DMS 273 (cell line): ENCODE measurements around the gene MNX1.

Experiments
- DNase-seq: peaks from one replicate; lab custom pipeline; 2025; ENCODE audit not compliant: unreplicated experiment; lab: John Stamatoyannopoulos, UW

The MNX1 gene

DNA sequence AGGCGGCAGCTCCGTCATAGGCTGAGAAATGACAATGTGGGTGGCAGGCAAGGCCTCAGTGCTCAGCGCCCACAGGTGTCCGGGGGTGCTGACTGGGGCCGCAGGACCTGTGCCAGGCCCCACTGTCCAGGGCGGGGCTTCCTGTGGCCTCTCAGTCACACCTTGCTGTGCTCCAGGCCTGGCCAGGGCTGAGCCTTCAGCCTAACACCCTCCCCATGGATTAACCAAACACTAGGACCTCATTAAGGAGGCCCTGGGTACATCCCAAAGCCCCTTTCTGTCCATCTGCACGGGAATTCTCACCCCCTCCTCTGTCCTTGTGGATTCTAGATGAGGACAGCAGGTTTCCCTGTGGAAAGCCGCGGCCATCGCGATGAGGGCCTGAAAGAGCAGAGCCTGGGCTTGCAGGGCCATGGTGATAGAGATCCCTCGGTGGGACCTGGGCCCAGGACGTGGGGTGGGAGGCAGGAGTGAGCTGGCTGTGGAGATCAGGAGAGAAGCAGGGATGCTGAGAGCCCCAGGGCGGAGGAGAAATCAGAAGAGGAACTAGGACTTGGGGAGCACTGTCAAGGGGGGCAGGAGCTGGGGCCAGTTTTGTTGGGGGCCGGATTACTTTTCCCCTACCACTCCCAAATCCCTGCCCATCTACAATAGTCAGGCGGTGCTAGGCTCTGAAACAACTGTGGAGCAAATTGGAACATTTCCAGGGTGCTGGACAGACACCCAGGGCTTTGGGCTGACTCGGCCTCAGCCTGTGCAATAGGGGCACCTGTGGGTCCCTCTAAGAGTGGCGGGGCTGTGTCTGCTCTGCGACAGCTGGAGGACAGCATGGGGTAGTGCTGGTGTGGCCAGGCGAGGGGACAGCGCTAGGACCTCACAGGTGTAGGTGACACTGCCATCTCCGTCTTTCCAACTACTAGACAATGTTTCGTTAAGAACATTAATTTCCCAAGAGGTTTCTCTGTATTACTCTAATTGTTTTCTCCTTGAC, 23.3 kb upstream of the MNX1 start:
- DNase-seq, result no peak

DNA sequence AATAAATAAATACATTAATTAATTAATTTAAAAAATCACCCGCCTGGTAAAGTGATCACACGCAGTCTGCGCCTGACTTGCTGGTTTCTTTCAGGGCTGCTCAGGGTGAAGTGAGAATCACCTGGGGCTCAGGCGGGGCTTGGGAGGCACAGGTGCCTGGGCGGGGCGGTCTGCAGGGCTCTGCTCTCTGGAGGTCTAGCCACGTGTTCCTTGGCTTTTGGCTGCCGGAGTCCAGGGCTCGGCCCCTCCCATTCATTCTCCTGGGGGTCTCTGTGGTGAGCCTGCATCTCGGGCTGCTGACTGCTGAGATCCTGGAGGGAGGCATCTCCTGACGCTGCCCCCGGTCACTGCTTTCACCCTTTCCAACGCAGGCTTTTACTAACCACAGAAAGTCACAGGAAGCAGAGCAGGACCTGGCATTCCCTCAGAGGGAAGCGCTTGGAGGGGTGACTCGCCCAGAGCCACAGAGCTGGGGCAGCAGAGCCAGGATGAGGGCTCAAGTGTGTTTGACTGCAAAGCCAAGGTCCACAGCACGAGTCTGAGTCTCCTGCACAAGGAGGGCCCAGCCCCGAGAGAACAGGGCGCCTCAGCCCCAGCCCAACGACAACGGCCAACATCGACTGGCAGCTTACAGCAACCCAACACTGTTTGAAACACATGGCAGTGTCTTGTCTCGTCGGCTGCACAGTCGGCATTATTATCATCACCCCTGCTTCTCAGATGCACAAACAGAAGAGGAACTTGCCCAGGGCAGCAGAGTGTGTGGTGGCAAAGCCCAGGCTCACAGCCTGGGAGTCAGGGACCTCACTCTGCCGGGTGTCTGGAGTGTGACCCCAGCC, 22.4 kb upstream of the MNX1 start:
- DNase-seq, result no peak

DNA sequence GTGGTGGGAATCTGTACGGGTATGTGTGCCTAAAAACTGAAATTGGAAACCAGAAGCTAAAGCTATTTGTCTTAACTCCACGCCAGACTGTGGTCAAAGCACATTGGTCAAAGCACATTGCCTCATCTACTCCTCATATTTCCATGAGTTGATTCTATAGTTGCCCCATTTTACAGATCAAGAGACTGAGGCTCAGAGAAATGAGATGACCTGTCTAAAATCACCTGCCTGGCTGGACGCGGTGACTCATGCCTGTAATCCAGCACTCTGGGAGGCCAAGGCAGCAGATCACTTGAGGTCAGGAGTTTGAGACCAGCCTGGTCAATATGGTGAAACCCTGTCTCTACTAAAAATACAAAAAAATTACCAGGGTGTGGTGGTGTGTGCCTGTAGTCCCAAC, 21.7 kb upstream of the MNX1 start:
- DNase-seq, result no peak

DNA sequence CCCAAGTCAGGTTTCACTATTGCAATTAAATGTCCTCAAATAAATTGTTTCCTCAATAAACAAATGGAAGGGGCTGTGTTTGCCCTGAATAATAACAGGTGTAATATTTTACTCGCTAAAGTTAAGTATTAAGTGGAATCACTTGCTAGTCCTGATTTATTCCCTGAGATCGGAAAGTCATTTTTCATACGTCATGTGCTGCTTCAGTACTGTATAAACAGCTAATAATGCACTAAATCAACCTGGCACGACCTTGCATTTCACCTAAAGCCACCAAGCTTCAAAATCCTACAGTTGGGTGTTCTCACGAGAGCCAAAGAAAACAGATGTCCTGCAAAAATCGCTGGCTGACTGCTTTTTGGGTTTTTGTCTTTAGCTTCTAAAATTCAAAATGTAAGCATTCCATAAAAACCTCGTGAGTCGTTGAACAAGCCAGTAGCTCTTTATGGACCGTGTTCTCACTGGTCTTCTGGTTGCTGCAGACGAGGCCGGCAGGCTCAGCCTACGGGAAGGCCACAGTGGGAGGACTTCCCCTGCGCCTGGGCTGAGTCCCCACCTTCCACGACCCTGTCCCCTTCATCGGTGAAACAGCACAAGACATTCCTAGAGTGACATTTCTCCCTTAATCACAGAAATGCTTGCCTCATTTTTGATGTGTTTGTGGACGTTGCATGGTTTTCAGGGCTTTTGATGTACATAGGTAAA, 17.9 kb upstream of the MNX1 start:
- no peak for DNase-seq

DNA sequence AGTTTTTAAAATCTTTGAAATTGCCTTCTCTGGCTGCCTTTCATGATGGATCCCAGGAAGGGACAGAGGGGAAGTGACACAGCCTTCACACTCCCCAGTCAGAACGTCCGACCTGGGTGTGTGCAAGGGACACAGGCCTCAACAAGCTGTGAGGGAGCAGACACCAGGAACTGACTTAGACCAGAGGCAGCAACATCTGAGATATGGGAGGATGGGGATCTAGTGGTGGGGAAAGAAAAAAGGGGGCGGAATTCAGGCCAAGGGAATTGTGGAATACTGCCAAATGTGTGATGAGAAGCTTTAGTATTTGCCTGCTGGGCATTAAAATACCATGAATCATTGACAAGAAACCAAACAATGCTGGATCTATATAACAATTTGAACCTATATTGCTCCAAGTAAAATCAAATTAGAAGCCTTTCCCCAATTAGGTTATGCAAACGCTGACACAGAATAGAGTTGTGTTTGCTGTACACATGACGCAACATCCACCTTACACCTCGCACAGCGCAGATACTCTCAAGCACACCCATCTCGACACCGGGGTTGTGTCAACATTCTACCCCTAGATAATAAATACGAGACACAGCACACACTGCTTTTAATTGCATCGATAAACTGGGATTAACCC, 17.2 kb upstream of the MNX1 start:
- no peak for DNase-seq

DNA sequence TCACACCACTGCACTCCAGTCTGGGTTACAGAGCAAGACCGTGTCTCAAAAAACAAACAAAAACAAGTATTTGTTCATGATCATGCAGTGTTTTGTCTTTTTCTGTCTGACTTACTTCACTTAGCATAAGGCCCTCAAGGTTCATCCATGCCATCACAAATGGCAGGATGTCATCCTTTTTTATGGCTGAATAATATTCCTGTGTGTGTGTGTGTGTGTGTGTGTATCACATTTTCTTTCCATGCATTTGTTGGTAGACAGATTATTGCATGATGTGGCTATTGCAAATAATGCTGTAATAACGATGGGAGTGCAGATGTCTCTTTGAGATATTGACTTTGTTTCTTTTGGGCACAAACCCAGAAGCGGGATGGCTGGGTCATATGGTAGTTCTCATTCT, 14.3 kb upstream of the MNX1 start:
- no peak for DNase-seq

DNA sequence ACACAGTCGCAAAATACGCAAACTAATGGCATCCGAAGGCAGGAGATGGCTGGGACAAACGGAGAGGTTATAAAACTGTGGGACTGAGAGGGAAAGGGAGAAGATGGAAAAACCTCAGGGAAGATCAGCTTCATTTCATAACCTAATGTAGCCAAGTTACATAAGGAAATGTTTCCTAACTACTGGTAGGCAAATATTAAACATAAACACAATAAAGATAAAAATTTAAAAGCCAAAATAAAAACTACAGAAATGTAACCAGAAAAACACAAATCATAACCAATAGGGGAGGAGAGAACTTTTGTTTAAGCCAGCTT, 13.1 kb upstream of the MNX1 start:
- DNase-seq, result no peak

DNA sequence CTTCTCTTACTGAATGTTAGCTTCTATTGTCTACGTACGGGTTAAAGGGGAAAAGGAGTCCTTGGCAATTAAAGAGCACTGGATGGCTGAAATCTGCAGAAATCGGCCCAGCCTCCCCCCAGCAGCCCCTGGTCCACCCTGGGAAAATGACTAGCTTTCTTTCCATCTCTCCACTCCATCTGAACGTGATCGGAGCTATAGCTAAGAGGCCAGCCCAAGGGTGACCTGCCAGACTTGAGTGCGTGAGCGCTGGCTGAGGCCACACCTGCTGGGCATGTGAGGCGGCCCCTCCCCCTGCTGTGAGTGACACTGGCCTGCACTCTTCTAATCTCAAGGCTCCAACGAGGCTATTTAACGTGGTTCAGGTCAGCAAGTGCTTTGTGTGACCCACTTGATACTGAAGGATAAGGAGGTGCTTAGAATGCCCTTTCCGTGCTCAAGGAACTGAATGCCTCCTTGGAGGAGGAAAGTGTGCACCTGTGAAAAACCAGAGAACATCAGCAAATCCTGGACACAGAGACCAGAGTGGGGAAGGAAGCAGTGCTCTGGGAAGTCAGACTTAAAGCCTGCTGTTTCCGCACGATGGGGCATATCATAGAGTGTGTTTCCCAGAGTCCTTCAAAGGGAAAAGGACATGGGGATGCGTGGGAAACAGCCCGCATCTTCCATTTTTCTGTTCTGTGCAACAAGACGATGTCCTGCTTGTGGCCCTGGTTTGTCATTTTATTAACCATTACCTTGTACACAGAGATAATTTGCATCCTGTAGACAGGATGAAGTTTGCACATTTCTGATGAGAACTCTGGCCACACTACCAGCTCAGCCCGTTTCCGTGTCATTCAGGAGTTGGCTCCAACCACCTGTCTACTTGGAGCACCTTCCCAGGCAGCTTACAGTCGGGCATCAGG, 12.5 kb upstream of the MNX1 start:
- DNase-seq, result no peak

DNA sequence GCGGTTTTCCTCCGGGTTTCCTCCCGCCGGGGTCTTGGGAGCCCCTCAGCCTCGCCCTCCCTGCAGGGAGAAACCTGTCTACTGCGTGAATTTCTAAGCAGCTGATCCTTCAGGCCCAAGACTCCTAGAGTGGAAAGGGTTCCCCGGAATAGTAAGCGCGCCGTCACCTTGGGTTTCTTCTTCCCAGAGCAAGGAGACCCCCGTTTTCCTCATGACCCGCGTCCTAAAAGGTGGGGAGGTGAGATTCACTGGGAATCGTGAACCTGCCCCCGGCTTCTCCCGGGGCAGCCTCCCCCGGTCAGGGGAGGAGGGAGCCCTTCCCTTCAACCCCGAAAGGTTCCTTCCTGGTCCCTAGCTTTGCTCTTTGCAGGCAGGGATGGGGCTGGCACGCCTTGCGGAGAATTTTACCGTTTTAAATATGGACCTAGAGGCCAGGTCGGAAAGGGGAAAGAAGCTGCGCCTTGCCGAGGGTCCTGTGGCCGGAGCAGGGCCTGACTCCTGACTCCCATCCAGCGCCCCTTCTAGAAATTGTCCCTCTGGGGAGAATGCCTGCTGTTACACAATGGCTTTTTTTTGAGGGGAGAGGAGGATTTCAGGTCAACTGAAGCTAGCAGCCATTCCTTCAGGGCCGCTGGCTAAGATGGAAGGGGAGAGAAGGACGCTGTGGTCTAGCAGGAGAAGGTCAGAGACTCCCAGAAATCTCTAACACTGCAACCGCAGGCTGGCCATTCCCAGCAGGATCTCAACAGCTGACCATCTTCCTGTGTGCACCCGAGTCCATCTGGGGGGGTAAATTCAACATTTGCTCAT, 11.6 kb upstream of the MNX1 start:
- no peak for DNase-seq

DNA sequence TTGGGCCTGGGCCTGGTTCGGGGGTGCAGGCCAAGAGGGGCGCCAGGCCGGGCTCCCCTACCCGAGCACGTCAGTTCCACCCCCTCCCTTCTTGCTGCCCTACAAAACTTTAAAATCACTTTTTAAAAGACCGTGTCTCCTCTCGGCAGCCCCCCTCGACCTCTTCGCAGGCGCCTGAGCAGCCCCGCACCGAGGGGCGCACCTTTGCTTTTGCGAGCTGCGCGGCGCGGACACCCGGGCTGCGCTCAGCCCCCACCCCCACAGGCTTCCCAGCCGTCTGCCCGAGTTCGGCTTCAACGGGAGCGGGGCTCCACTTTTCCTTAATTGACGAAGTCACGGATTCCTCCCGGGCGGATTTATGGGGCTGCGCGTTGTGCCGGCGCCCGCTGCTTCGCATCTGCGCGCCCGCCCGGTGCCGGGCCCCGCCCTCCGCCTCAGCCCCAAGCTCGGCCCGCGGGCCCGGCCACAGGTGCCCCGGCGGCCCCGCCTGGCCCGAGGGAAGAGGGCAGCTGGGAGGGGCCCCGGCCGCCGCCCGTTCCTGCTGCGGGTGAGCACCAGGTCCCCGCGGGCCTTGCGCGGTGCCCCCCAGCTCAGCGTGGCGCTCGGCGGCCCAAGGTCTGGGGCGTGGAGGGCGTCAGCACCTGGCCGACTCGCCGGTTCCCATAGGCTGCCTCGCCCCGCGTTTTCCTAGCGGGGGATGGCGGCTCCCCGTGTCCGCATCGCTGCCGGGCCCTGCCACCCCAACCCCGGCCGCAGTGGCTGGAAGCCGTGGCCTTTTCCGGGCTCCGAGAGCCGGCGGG, 10.8 kb upstream of the MNX1 start:
- DNase-seq, result peak; percentile 65

DNA sequence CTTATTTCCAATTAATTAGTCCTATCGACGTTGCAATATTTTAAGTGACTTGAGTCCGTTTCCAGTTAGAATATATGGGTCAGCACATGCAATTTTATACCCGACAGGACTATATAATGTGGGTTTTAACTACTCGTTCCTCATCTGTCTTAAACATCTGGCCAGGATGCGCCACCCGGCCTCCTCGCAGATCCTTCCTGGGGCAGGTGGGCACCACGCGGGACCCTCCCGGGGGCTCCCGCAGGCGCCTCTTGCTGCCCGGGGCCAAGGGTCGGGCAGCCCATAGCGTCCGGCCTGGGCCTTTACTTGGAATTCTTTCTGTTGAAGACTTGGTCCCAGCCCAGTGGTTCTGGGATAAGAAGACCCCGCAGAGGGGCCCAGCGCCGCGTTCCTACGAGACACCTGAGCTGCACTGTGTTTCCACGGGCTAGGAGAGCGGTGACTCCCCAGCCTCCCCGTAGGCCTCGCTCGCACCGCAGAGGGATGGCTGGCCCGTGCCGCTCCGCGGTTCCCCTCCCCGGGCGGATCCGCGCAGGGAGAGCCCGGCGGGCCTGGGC, 10.1 kb upstream of the MNX1 start:
- peak; percentile 41 for DNase-seq

DNA sequence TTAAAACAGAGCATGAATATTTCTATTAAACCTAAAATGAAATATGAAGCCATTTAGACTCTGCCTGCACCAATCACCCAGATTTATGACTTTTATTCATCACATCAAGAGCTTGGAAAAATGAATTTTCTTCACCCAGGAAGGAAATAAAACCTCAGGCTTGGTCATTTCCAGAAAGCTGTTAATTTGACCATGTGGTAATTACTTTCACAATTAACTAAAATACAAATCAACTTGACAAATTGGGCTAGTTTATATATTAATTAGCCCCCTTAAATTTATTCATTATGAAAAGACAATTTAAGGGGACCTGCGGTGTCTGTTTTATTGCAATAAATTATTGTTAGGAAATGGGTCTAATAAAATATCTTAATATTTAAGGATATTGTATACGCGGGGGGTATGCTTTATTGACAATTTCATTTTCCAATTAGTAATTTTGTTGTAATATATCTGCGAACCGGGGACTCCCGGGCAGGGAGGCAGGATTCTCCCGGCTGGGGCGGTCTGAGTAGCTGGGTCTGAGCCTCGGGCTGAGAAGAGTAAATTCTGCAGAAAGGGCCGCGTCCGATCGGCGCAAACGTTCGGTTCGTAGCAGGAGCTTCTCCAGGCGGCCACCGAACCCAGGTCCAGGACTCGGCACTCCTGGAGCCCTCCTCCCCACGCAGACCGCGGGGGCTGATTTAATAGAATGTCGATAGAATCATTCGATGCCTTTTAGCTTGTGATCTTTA, 9.4 kb upstream of the MNX1 start:
- no peak for DNase-seq

DNA sequence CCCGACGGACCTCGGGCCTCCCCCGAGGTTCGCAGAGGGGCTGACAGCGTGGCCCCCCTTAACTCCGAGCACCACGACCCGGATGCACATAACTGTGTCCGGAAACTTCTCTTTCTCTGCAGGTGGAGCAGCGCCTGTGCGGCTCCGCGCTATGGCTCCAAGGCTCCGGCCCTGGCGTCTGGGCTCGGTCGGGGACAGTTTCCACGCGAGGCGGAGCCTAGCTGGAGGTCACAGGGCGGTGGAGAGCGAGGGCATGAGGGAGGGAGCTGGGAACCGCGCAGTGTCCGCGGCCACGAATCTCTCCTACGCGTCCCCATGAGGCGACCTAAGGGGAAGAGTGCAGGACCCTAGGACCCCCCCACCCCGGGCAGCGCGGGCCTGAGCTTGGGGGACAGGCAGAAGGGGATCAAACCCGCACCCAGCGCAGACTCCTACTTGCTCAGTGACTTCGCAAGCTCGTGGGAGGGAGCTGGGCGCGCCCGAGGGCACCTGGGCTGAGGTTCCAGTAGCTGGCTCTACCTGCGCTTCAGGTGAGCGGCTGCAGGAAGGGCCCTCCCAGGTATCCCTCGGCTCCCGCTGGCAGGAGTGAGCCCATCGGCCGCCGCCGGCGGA, 8.6 kb upstream of the MNX1 start:
- DNase-seq, result peak; percentile 51

DNA sequence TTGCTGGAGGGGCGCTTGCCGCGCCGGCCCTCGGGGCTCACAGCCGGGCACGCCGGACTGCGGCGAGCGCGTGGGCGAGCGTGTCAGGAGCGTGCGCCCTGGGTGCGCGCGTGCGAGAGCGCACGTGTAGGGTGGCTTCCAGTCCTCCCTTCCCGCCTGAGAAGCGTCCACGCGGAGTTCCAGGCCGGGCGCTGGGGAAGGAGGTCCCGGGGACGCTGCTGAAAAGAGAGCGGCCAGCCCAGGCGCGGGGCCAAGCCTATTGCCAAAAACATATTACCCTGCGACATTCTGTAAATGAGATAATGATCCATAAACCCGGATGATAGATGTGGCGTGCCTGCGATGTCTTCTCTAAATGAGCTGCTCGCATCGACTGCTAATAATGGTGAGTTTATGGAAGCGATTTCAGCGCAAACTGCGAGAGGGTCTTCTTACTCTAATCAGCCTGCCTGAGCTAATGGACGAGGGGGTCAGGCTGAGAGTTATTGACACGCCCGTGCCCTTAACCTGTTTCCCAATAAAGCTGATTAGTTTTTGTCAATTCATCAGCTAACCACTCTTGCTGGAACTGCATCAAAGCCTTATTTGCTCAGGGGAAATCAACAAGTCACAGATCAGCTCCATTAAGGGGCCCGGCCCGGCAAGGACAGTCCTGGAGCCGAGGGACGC, 8.0 kb upstream of the MNX1 start:
- DNase-seq, result peak; percentile 55

DNA sequence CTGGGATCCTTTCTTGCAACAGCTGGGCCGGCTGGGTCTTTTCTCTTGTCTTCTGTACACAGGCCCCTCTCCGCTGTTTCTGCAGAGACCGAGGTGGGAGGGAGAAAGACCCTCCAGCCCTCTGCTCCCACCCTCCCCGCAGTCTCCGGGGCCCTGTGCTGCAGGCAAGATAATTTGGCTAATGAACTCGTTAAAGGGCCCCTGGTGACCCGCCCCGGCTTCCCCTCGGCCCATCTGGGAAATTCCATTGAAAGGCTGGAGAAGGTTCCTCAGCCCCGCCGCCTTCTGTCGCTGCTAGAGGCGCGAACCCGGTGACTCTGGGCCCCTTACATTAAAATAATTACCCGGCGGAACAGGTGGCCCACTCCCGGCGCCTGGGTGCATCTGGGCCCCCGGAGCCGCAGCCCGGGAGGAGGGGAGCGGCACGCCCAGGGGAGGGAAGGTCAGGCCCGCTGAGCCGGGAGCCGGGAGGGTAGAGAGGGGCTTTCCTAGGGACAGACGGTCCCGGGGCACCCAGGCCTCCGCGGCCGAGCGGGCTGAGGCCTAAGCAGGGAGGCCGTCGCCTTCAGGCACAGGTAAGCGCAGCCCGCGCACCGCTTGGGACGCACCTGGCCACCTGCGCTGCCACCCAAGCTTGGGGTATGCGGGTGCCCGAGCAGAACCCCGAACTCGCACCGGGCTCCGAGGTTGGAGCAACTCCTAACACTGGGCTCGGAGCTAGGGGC, 7.3 kb upstream of the MNX1 start:
- peak; percentile 83 for DNase-seq

DNA sequence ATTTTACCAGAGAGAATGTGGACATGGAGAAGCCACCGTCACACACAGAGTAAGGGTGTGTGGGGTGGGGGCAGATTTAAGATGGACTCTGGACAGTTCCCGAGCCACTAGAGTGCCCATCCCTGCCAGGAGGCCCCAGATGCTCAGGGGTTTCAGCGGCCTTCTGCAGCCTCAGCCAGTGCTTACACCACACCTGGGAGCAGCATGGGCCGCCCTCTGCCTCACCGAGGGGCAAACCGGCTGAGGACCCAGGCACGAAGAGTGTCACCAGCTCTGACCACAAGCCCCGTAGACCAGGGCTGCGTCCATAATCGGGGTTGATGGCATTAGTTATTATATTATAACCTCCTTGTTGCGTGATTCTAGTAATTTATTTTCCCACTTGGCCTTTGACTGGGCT, 6.7 kb upstream of the MNX1 start:
- DNase-seq, result no peak
